Activated CD4-positive, alpha-beta T cell treated with anti-CD3 and anti-CD28 coated beads, Interleukin-2, amount 50 U/mL, for 48 hours (primary cell): ENCODE measurements around the gene CALCA.
"Not testable (repeated sequence)": the region's sequence is repeated elsewhere in the genome, so short reads cannot be mapped to it uniquely, and the experiment has no call there.

Source experiments
- DNase-seq, 2 experiments: peaks; one replicate each; pipeline ENCODE4 v3.0.0-alpha.2; 2020

Gene CALCA

DNA sequence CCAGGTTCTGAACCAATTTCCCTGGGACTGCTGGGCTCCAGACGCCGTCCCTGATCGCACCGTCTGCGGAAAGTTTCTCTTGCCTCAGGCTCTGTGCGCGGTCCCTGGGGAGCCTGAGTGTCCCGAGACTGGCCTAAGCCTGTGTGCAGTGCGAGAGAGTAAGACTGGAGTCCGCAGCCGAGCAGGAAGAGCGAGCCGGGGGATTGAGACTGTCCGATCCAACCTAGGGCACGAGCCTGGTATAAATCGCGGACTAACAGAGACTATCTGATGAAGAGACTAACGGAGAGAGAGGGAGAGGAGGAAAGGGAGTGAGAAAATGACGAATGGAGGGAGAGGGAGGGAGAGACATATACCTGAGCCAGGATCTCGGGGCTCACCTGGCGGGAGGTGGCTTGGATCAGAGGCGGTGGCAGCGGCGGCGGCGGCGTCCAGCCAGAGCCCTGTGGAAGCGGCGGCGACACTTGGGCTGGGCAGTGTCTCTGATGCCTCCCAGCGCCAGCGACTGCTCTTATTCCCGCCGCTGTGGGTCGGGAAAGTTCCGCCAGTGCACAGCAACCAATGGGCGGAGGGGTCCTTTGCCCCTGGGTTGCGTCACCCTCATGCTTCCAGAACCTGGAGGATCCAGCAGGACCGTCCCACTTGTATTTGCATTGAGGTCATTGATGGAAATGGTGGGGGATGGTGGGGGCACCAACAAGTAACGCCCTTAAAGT is at the start of gene CALCA:
Gene CALCA (minus strand): TSS at position 487 of the 716 bp plus-strand sequence. CDS start 1,159 bp downstream, outside the sequence.
- no peak for DNase-seq

DNA sequence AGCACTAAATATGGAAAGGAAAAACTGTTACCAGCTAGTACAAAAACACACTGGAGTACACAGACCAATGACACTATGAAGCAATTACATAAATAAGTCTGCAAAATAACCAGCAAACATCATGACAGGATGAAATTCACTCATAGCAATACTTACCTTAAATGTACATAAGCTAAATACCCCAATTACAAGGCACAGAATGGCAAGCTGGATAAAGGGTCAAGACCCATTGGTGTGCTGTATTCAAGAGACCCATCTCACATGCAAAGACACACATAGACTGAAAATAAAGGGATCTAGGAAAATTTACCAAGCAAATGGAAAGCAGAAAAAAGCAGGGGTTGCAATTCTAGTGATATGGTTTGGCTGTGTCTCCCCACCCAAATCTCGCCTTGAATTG is 44.0 kb upstream of the CALCA start:
- DNase-seq = no peak

DNA sequence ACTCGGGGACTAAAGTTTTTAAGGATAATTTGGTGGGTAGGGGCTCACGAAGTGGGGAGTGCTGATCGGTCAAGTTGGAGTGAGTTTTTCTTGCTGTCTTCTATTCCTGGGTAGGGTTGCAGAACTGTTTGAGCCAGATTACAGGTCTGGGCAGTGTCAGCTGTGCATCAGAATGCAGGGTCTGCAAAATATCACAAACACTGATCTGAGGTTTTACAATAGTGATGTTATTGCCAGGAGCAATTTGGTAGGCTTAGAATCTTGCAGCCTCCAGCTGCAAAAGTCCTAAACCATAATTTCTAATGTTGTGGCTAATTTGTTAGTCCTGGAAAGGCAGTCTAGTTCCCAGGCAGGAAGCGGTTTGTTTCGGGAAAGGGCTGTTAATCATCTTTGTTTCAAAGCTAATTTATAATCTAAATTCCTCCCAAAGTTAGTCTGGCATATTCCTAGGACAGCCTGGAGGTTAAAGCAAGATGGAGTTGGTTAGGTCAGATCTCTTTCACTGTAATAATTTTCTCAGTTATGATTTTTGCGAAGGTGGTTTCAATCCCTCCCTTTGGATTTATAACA is 39.7 kb upstream of the CALCA start:
- DNase-seq = no peak

GRCh38 chr11:15010865-15011264 is 38.7 kb upstream of the CALCA start:
- DNase-seq = no peak

GRCh38 chr11:15006139-15006759 is 34.1 kb upstream of the CALCA start:
- no peak for DNase-seq

DNA sequence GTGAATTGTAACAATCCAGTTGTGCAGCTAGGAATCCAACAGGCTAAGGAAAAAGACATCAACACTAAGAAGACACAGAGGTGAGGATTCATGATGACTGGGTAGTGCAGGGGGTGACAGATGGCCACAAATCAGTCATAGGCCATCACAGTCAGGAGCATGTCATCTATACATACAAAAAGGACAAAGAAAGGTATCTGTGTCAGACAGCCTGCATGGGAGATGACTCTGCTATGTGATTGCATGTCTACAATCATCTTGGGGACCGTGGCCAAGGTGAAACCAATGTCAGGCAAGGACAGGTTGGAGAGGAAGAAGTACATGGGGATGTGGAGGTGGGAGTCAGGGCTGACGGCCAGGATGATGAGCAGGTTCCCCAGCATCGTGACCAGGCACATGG is 16.0 kb upstream of the CALCA start:
- DNase-seq = not testable (repeated sequence)

- no peak for DNase-seq
These were observed 9.4 kb upstream of the CALCA start for GRCh38 chr11:14981507-14981906.

DNA sequence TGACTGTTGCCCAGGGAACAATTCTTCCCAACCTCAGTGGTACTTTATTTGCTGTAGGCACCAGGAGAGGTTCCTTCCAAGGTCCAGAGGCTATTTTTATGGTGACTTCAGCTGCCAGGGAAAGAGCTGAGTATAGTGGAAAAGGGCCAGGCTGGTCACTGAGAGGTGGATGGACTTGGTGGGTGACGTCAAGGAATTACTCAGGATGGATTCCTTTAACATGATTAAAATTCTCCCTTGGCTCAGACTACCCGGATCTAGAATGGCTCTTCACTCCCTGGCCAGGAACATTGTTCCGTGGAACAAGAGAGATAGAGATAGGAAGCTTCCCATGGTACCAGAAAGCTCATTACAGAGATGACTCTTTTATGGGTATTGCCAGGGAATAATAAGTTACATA is 8.7 kb upstream of the CALCA start:
- no peak for DNase-seq

DNA sequence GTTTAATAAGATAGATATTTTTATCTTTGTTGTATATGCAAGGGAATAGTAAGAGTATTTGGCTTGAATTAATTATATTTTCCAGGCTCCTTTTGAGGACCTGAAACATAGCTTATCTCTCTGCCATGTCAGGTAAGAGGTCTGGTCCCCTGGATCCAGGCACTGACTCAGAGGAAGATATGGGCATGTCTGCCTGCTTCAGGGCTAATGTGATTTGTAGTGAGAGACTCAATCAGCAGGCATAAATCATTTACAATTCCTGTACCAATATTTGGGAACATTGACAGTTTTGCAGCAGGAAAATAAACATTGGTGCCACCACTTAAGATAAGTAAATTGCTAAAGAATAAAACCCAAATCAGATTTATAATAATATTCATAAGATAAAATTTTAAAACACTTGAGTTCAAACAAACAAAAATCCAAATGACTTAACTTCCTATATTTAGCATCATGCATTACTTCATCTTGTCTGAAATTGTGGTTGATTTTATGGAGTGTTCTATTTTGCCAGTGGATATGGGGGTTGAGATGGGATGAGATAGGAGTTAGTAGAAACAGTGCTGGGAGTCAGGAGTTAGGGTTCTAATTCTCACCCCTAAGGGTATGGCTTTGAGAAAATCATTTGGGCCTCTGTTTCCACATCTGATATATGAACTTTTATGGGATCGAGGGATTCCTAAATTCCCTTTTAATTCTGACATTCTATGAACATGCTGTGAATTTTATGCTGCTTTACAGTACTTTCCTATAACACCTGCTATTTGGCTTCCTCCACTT is 5.1 kb upstream of the CALCA start:
- DNase-seq = no peak

GRCh38 chr11:14975252-14975587 is 3.1 kb upstream of the CALCA start:
- no peak for DNase-seq

DNA sequence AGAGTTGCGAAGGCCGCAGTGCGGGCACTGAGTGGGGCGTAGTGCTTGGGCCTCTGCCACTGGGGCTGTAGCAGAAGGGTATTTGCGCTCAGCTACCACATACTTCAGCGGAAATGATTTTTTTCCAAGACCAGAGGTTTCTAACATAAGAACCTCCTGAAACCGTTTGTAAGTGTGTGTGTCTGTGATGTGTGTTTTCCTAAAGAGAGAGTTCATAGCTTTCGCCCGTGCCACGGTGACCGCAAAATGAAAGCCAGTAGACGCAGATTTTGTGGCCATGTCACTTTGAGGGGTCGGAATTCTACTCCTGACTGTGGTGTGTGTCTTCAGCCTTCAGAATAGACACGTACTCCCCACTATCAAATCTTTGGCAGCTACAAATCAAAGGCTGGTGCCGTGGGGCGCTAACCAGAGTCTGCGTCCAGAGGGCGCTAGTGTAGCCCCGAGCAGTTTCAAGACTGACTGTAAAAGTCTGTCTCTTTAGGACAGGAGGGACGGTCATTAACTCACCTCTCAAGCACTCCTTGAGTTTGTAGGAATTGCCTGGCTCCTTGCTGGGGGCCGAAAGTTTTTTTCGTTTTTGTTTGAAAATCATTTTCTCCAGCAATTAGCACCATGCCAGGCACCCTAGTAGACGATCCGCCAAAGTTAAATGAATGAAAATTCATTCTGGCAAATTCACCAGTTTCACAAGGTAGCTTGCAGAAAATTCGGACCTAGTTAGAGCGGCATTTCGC is 2.5 kb upstream of the CALCA start:
- DNase-seq = peak; percentile 70 to 79

- peak; percentile 39 to 45 for DNase-seq
These were observed 1.7 kb upstream of the CALCA start for GRCh38 chr11:14973621-14974514.

GRCh38 chr11:14972581-14973495 is 687 bp upstream of the CALCA start:
- DNase-seq = no peak

DNA sequence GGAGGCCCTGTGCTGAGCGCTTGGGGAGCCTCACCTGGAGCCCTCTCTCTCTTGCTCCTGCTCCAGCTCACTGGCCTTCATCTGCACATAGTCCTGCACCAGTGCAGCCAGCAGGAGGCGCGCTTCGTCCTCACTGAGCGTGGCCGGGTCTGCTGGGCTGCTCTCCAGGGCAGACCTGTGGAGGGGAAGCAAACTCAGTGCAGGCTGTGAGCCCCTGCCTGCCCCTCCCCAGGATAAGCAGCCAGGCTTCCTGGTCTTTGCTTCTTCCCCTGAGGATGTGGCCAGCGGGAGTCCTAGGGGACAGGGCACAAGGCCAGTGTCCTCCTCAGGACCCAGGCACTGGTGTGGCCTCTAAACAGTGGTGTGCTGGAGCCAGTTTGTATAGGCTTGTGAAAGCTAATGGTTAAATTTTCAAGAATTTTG is 2.2 kb downstream of the CALCA start:
- peak; percentile 79 to 84 for DNase-seq

DNA sequence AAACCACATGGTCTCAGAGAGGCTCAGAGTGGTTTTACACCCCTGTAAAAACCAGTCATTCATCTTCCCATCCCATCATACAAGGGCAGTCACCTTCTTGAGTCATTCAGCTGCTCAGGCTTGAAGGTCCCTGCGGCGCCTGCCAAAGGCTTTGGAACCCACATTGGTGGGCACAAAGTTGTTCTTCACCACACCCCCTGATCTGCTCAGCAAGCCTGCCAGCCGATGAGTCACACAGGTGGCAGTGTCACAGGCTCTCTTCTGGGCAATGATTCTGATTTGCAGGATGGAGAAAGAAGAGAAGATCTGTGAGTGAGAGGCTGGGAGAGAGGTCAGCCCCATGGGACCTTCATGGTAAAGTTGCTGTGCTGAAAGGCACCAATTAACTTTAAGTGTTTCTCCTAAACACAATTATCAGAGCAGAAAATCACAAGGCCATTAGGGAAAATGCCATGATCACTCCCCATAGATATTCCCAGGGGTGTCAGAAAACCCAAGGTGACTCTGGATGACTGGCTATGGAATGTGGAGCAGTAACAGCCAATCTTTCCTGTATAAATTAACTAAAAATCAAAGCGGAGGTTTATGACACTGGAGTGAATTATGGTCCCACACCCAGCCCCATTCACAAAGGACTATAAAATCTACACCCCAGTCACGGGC is 4.4 kb downstream of the CALCA start:
- DNase-seq = no peak

- no peak for DNase-seq
These were observed 16.0 kb downstream of the CALCA start for GRCh38 chr11:14956111-14956510.

GRCh38 chr11:14954581-14954980 is 17.6 kb downstream of the CALCA start:
- DNase-seq = no peak

GRCh38 chr11:14953904-14954303 is 18.2 kb downstream of the CALCA start:
- no peak for DNase-seq

GRCh38 chr11:14949437-14950147 is 22.6 kb downstream of the CALCA start:
- DNase-seq = no peak
